ENCODE data around the gene STRA8.

The STRA8 gene

DNA sequence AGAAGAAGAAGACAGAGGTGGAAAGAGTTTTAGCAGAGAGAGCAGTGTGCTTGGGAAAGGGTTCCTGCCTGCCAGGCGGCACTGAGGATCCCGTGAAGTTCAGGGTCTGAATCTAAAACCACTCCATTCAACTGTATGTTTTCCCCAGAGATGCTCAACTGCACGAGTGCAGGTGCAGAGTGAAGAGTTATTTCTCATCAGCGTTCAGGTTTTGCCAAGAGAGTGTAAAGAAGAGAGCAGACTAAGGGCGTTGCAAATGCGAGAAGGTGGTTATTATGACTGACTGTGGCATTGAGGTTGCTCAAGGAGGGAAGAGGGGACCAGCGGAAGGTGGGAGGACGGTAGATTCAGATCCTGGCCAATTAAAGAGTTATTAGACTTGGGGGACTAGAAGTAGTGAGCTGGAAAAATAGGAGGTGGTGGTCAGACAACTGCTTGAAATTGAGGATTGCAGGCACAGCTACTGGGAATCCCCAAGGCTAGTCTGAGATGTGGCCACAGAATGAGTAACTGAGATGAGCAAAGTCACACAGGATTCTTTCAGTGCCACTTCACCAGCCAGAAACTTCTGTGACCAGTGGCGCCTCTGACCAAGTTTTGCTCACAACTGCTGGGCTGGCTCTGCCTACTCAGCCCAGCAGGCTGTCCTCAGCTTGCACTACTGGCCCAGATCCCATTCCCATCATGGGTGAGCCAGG, 29.1 kb downstream of the STRA8 start:
- Mint-ChIP-seq H3K4me1 (no peaks in the 10 kb centered on the region), H3K27ac (no peak overlapping the region), H3K4me3 (no peak overlapping the region), H3K27me3 (peaks cover under 1% of the 10 kb centered on the region), H3K9me3 (peaks cover 16 to 30% of the 10 kb centered on the region in 2 donors)
- no peak for ATAC-seq
- no peak for DNase-seq

DNA sequence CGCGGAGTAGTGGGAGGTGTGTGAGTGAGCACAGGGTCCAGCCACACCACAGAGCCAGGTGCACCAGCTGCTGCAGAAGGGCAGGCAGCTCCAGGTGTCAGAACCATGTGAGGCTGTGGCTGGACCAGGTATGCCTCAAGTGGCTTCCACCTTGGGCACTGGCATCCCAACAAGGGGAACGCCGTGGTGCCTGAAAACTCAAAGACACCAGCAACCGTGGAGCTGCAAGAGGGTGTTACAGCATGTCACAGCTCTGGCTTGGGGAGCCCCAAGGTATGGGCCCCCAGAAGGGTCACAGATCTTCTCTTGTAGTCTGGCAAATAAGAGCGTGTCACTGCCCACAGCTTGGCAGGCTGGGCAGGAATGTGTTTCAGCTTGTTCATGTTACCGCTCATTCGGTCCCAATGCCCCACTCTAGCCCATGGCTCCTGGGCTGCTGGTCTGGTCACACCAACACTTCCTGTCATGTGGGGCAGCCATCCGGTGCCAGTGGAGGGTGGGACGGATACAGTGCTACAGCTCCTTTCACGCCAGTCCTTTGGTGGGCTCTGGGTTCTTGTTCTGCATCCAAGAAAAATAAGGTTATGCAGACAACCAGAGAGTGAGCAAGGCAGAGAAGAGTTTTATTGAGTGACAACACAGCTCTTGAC, 29.8 kb downstream of the STRA8 start:
- ATAC-seq (no peak), DNase-seq (no peak)
- Mint-ChIP-seq H3K4me3 (no peak overlapping the region), H3K4me1 (no peaks in the 10 kb centered on the region), H3K27me3 (peaks cover 7% of the 10 kb centered on the region), H3K9me3 (peaks cover 16 to 30% of the 10 kb centered on the region in 2 donors), H3K27ac (no peak overlapping the region)

GRCh38 chr7:135265637-135266036, 32.0 kb downstream of the STRA8 start:
- ATAC-seq (no peak), DNase-seq (no peak)
- H3K9me3 Mint-ChIP-seq, result peaks cover 16 to 30% of the 10 kb centered on the region in 2 donors
- H3K27ac Mint-ChIP-seq, result no peak overlapping the region
- H3K4me1 Mint-ChIP-seq, result no peaks in the 10 kb centered on the region
- H3K4me3 Mint-ChIP-seq, result no peak overlapping the region
- peaks cover 13% of the 10 kb centered on the region for H3K27me3 Mint-ChIP-seq

DNA sequence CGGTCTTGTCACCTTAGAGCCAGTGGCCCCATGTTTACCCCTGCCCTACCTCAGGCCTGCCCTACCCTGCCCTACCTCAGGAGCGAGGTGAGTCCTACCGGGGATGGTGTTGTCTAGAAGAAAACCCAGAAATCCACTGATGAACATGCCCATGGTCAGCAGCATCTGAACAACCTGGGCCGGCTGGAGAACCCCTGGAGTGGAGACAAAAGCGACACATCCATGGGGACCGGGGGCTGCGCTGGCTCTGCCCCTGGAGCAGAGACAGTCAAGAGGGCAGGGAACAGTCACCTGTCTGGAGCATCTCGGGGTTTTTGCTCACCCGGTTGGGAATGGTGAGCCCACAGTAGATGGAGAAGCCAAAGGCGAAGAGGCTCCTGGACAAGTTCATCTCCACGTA, 36.3 kb downstream of the STRA8 start:
- Mint-ChIP-seq H3K4me3 (no peak overlapping the region), H3K4me1 (no peaks in the 10 kb centered on the region), H3K9me3 (peaks cover 5 to 10% of the 10 kb centered on the region in 2 donors), H3K27me3 (peaks cover 20% of the 10 kb centered on the region), H3K27ac (peak overlapping the region in 1 of 2 donors; percentile 69)
- DNase-seq (no peak), ATAC-seq (peak; percentile 42)

DNA sequence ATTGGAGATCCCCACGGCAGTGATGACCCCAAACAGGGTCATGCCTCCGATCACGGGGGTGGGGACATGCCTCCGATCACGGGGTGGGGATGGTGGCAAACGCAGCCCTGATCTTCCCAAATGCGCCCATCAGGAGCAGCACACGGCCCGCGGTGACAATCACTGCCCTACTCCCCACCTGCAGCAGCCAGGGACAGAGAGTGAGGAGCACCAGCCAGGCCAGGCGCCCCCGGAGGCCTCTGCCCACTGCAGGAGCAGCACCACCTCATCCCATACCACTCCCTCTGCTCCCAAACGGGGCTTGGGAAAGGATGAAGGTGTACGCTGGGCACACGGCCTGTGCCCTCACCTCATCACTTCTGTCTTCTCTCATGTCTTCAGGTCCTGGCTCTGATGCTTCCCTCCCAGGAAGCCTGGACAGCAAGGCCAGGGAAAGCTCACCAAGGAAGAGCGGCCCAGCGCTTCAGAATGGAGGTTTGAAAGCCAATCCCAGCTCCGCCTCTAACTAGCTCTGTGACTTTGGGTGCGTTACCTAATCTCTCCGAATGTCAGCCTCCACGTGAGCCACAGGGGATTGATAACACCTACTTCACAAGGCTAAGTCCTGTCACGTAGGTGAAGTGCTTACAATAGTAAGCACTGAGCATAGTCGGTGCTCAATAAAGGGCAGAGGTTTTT, 37.1 kb downstream of the STRA8 start:
- no peak for DNase-seq
- peaks cover 20% of the 10 kb centered on the region for H3K27me3 Mint-ChIP-seq
- peak; percentile 11 for ATAC-seq
- no peak overlapping the region for H3K4me3 Mint-ChIP-seq
- peaks cover 2 to 4% of the 10 kb centered on the region in 2 donors for H3K9me3 Mint-ChIP-seq
- no peak overlapping the region for H3K27ac Mint-ChIP-seq
- no peaks in the 10 kb centered on the region for H3K4me1 Mint-ChIP-seq

- Mint-ChIP-seq H3K27me3 (peaks cover 20% of the 10 kb centered on the region), H3K9me3 (peaks cover 0 to 4% of the 10 kb centered on the region in 2 donors)
Observed at GRCh38 chr7:135271255-135271615, 37.6 kb downstream of the STRA8 start.

GRCh38 chr7:135272303-135272702, 38.7 kb downstream of the STRA8 start:
- Mint-ChIP-seq H3K4me1 (no peaks in the 10 kb centered on the region), H3K4me3 (no peak overlapping the region), H3K9me3 (no peaks in the 10 kb centered on the region), H3K27ac (no peak overlapping the region), H3K27me3 (peaks cover 20% of the 10 kb centered on the region)
- DNase-seq, result no peak
- ATAC-seq, result no peak

More at GRCh38 chr7:135271255-135271615, 37.6 kb downstream of the STRA8 start:
- no peaks in the 10 kb centered on the region for H3K4me1 Mint-ChIP-seq
- H3K4me3 Mint-ChIP-seq, result no peak overlapping the region
- no peak for ATAC-seq
- no peak overlapping the region for H3K27ac Mint-ChIP-seq
- DNase-seq, result no peak

GRCh38 chr7:135273581-135273980, 39.9 kb downstream of the STRA8 start:
- Mint-ChIP-seq H3K27me3 (peaks cover 12% of the 10 kb centered on the region), H3K27ac (no peak overlapping the region)

GRCh38 chr7:135274495-135275268, 41.0 kb downstream of the STRA8 start:
- peaks cover 0 to 7% of the 10 kb centered on the region in 2 donors for H3K9me3 Mint-ChIP-seq
- ATAC-seq, result peak; percentile 82
- H3K4me3 Mint-ChIP-seq, result no peak overlapping the region
- no peak overlapping the region for H3K27ac Mint-ChIP-seq
- peak; percentile 74 to 77 for DNase-seq
- peaks cover 19% of the 10 kb centered on the region for H3K27me3 Mint-ChIP-seq
- H3K4me1 Mint-ChIP-seq, result peaks cover 6% of the 10 kb centered on the region

More at GRCh38 chr7:135273581-135273980, 39.9 kb downstream of the STRA8 start:
- no peaks in the 10 kb centered on the region for H3K4me1 Mint-ChIP-seq
- no peak for DNase-seq
- peaks cover 0 to under 1% of the 10 kb centered on the region in 2 donors for H3K9me3 Mint-ChIP-seq
- H3K4me3 Mint-ChIP-seq, result no peak overlapping the region
- no peak for ATAC-seq

GRCh38 chr7:135275971-135276580, 42.4 kb downstream of the STRA8 start:
- DNase-seq, result no peak
- Mint-ChIP-seq H3K4me3 (no peak overlapping the region), H3K4me1 (peaks cover 7% of the 10 kb centered on the region), H3K9me3 (peaks cover 0 to 7% of the 10 kb centered on the region in 2 donors), H3K27me3 (peaks cover 27% of the 10 kb centered on the region), H3K27ac (no peak overlapping the region)
- ATAC-seq, result no peak

GRCh38 chr7:135277161-135277560, 43.5 kb downstream of the STRA8 start:
- Mint-ChIP-seq H3K27me3 (peaks cover 29% of the 10 kb centered on the region), H3K9me3 (peaks cover 0 to 7% of the 10 kb centered on the region in 2 donors), H3K4me3 (no peak overlapping the region), H3K27ac (no peak overlapping the region), H3K4me1 (peaks cover 15% of the 10 kb centered on the region)
- ATAC-seq, result no peak
- DNase-seq, result no peak

DNA sequence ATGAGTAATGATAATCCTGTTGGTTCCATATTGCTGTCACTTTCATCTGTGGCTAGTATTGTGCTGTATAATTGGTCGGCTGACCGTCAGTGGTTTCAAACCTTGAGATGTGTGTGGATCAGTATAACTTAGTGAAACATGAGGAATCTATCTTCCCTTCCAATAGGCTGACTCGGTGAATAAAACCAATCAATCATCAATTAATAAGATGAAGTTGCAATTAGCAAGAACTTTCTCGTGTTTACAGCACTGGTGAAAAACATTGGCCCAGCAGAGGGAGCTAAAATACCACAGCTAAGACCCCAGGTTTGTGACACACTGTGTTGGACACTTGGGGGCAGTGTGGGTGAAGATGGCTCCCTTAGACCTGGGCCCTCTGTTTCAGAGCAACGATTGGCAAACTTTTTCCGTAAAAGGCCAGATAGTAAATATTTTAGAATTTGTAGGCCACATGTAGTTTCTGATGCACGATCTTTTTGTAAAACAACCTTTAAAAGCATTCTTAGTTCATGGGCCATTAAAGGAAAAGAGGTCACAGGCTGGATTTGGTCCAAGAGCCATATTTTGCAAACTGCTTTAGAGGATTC, 47.8 kb downstream of the STRA8 start:
- peak; percentile 96 for ATAC-seq
- H3K4me1 Mint-ChIP-seq, result peaks cover 24% of the 10 kb centered on the region
- H3K27ac Mint-ChIP-seq, result peak overlapping the region in 1 of 2 donors; percentile 49
- peaks cover 0 to 7% of the 10 kb centered on the region in 2 donors for H3K9me3 Mint-ChIP-seq
- no peak overlapping the region for H3K4me3 Mint-ChIP-seq
- DNase-seq, result peak; percentile 76 to 78
- H3K27me3 Mint-ChIP-seq, result peaks cover 29% of the 10 kb centered on the region

DNA sequence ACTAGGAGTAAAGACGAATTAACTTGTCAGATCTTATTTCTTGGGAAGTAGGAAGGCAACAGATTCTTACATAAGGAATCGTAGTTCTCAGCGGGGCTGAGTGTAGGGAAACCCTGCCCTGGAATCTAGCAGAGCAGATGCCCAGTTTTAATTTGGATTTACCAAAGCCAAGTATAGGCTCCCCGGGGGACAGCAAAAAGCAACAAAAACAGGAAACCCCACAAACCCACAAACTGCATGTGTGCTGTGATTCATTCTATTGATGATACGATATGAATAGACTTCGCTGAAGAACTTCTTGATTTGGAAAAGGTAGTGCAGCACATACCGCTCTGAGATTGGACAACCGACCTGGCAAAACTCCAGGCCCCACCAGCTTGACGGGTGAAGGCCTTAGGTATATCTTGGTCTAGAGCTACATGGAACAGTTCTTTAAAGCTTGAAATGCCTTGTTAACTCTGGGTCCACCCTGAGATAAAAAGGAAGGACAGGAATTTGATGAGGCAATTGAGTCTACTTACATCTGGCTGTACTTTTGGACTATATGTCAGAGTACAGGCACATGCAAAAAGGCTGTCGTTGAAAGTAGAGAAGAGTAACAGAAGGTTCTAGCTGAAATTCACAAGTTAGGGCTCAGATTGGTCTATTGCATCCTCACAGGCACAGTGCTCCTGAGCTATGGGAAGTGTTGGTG, 49.1 kb downstream of the STRA8 start:
- ATAC-seq (no peak), DNase-seq (no peak)
- Mint-ChIP-seq H3K4me1 (peaks cover 24% of the 10 kb centered on the region), H3K27ac (no peak overlapping the region), H3K4me3 (no peak overlapping the region), H3K27me3 (peaks cover 29% of the 10 kb centered on the region), H3K9me3 (peaks cover 0 to 7% of the 10 kb centered on the region in 2 donors)

DNA sequence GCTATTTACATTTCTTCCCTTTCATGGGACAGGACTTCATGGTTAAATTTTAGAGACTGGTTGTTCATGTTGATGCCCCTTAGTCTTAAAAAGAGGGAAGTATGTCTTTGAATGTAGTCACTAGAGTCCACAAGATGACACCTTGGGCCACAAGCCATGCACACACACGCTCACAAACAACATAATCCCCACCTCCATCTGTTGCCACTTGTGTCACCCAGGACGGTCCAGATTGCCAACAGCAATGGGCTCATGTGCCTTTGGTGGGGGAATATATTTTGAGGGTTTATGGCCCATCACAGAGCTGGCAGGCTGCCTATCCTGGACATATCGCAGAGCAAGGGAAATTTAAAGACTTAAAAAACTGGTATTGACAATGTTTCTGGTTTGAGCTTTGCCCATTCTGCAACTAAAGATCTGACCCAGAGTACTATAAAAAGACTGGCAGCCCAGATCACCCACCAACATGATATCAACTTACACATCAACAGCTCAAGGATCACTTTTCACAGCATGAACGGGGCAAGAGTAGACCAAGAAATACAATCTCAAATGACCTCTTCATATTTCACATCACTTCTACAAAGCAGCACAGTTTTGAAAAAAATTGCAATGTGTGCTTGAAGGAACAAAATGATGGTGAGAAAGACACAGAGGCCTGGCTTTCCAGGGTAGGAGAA, 50.5 kb downstream of the STRA8 start:
- Mint-ChIP-seq H3K27ac (peak overlapping the region in 1 of 2 donors; percentile 43), H3K4me3 (no peak overlapping the region), H3K9me3 (peaks cover 0 to 2% of the 10 kb centered on the region in 2 donors), H3K27me3 (peaks cover 24% of the 10 kb centered on the region), H3K4me1 (peaks cover 19% of the 10 kb centered on the region)
- ATAC-seq (no peak), DNase-seq (no peak)

Data from stimulated activated naive CD8-positive, alpha-beta T cell treated with anti-CD3 and anti-CD28 coated beads, Interleukin-15, amount 100 ng/mL, for 72 hours (primary cell).